Measurements from ENCODE around the gene RANBP1.

The RANBP1 gene

DNA sequence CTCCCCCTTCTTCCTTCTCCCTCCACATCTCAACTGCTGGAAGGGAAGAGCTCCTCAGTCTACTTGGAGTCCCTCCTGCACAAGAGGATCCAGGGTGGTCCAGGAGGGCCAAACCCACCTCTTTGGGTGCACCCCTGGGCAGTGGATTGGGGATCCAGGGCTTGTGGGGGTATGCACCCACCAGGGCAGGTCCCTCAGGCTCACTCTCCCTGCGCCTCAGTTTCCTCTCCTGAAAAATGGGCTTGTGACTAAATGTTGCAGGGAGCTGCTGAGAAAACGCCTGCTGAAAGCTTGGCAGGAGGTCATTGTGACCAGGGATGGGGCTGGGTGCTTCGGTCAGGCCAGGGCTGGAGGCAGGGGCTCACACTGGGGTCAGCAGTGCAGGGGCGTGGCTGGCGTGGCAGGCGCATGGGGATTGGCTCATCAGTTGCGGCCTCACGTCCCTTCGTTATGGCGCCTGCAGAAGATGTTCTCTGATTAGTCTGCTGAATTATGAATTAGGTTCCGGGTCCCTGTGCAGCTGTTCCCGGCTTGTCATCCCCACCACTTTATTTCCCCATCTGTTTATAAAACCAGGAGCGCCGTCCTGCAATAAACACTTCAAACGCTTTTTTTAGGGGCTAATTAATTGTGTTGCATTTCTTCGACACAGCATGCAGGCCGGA is 60.6 kb downstream of the RANBP1 start:
- no peak for DNase-seq

Measured in fibroblast of skin of right biceps (primary cell).